ENCODE data around the gene OR2L2.
"Not testable (repeated sequence)": the region's sequence is repeated elsewhere in the genome, so short reads cannot be mapped to it uniquely, and the experiment has no call there.

OR2L2 gene

GRCh38 chr1:248029770-248030169 lies at the start of gene OR2L2:
Gene OR2L2, plus strand, starts transcription at chr1:248030070. Its CDS starts 8,198 bp downstream, at chr1:248038268.
- DNase-seq: no peak

- DNase-seq: no peak
Observed at GRCh38 chr1:247992986-247993385, 36.9 kb upstream of the OR2L2 start.

- DNase-seq: no peak
Observed at GRCh38 chr1:247998811-247999210, 31.1 kb upstream of the OR2L2 start.

- no peak for DNase-seq
Observed at GRCh38 chr1:248000169-248000568, 29.7 kb upstream of the OR2L2 start.

- no peak for DNase-seq
Observed at GRCh38 chr1:248007778-248008177, 22.1 kb upstream of the OR2L2 start.

GRCh38 chr1:248009681-248010080 lies 20.2 kb upstream of the OR2L2 start:
- no peak for DNase-seq

GRCh38 chr1:248013229-248013710 lies 16.6 kb upstream of the OR2L2 start, which contains the start of gene OR2L5:
Gene OR2L5, plus strand, starts transcription at chr1:248013660. Its CDS starts 8,288 bp downstream, at chr1:248021948.
- DNase-seq: no peak

- no peak for DNase-seq
Observed at GRCh38 chr1:248015803-248016202, 14.1 kb upstream of the OR2L2 start.

- DNase-seq: no peak
Observed at GRCh38 chr1:248045209-248045608, 15.3 kb downstream of the OR2L2 start.

- no peak for DNase-seq
Observed at GRCh38 chr1:248046536-248046935, 16.7 kb downstream of the OR2L2 start, which contains the start of gene OR2L3. Gene OR2L3, plus strand, starts transcription at chr1:248046836. Its CDS starts 13,846 bp downstream, at chr1:248060682.

- DNase-seq: no peak
Observed at GRCh38 chr1:248047008-248047407, 17.1 kb downstream of the OR2L2 start.

- no peak for DNase-seq
Observed at GRCh38 chr1:248054671-248055070, 24.8 kb downstream of the OR2L2 start.

GRCh38 chr1:248055261-248055660 lies 25.4 kb downstream of the OR2L2 start:
- DNase-seq: no peak

GRCh38 chr1:248065071-248065470 lies 35.2 kb downstream of the OR2L2 start:
- no peak for DNase-seq

GRCh38 chr1:248065604-248066003 lies 35.7 kb downstream of the OR2L2 start:
- DNase-seq: no peak

GRCh38 chr1:248083864-248084263 lies 54.0 kb downstream of the OR2L2 start:
- DNase-seq: not testable (repeated sequence)
